Astrocyte of the spinal cord (primary cell): Measurements from ENCODE around the gene FAM216A.

Experiments
- DNase-seq: peaks from one replicate; pipeline ENCODE4 v3.0.0; 2011; ENCODE audit warnings: low read depth, low spot score
- H3K4me3 ChIP-seq: 2 replicates; pipeline ENCODE4 v1.5.1; 2011; ENCODE audit warnings: low read depth, mild to moderate bottlenecking, low read length, moderate library complexity
- CTCF ChIP-seq: IDR thresholded peaks from 2 replicates; pipeline ENCODE4 v1.5.1; 2012; ENCODE audit warnings: low read depth, mild to moderate bottlenecking, low read length, inconsistent platforms
- in situ Hi-C: cut with HindIII; loops from 2 replicates; pipeline ENCODE4 v1.10.0; 2017; ENCODE audit warnings: low sequenced_read_pairs

Gene FAM216A

GRCh38 chr12:110532644-110533043, 64.0 kb downstream of the FAM216A start:
- TF ChIP-seq CTCF: no peak
- H3K4me3 ChIP-seq: no peak overlapping the region
- in situ Hi-C loops: no loop called here

GRCh38 chr12:110533607-110534006, 65.0 kb downstream of the FAM216A start:
- in situ Hi-C loops: no loop called here
- no peak for DNase-seq
- no peak for TF ChIP-seq CTCF
- H3K4me3 ChIP-seq: no peak overlapping the region

More at GRCh38 chr12:110532644-110533043, 64.0 kb downstream of the FAM216A start:
- DNase-seq: no peak

- DNase-seq: no peak
- TF ChIP-seq CTCF: no peak
- in situ Hi-C loops: no loop called here
- no peak overlapping the region for H3K4me3 ChIP-seq
Measured at GRCh38 chr12:110534811-110535210, 66.2 kb downstream of the FAM216A start.

GRCh38 chr12:110536834-110537604, 68.4 kb downstream of the FAM216A start:
- TF ChIP-seq CTCF: no peak
- H3K4me3 ChIP-seq: no peak overlapping the region
- DNase-seq: no peak
- in situ Hi-C loops: no loop called here

GRCh38 chr12:110537605-110538409, 69.2 kb downstream of the FAM216A start:
- DNase-seq: peak; percentile 56
- no peak overlapping the region for H3K4me3 ChIP-seq
- in situ Hi-C loops: no loop called here
- no peak for TF ChIP-seq CTCF

GRCh38 chr12:110538869-110539622, 70.4 kb downstream of the FAM216A start:
- no peak for TF ChIP-seq CTCF
- in situ Hi-C loops: no loop called here
- no peak for DNase-seq
- H3K4me3 ChIP-seq: no peak overlapping the region
